GM21576 (cell line): ENCODE results near the gene SPINK5.
A peak's percentile ranks its signal among the peaks of the same experiment; 100 is the strongest.

ENCODE experiments used
- ATAC-seq: cut with Tn5 transposase; IDR thresholded peaks from one replicate; pipeline ENCODE4 v1.9.1; 2021; ENCODE audit warnings: mild to moderate bottlenecking, moderate library complexity; ENCODE audit not compliant: unreplicated experiment

The SPINK5 gene

DNA sequence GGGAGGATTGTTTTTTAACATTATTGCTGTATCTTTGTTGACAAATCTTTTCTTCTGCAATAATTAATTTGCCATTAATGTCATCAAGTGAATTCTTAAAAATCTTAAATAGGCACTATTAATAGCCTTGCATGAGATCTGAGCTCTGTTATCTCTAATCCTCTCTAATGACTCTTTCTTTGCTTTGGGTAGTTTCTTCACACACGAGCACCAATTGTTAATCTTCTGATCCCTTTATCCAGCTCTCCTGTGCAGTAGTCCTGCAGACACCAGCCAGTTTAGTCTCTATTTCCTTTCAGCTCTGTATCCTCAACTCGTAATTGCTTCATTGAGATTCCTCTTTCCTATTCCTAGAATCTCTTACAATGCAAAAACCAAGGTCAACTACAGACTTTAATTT is 112.7 kb downstream of the SPINK5 start:
- ATAC-seq = no peak

- no peak for ATAC-seq
Observed at GRCh38 chr5:148177207-148177606, 113.4 kb downstream of the SPINK5 start.

- ATAC-seq = peak; percentile 73
Observed at GRCh38 chr5:148179234-148179824, 115.5 kb downstream of the SPINK5 start.

- ATAC-seq = peak; percentile 72
Observed at GRCh38 chr5:148186248-148187003, 122.6 kb downstream of the SPINK5 start.
